SK-N-SH (cell line): ENCODE data around the gene CNPY2. TPM values are rescaled to one million over a fixed set of nuclear protein-coding genes. Genes with fewer than 3 reads are reported as not detected.
"Not testable (repeated sequence)": the region's sequence is repeated elsewhere in the genome, so short reads cannot be mapped to it uniquely, and the experiment has no call there.

Experiments
- CTCF ChIA-PET: fragments of 300-600, 350-600 bp; formaldehyde crosslinking; extraction: SDS; loops from one replicate; lab custom pipeline; 2021; lab: Yijun Ruan, JAX
- POLR2A ChIA-PET: fragments of 350-600 bp; sonication (Branson Sonifier 250); formaldehyde crosslinking; extraction: SDS; loops from one replicate; lab custom pipeline; 2020; ENCODE audit warnings: antibody characterized with exemption, inconsistent platforms; lab: Yijun Ruan, JAX
- DNase-seq: peaks from one replicate; pipeline ENCODE4 v3.0.0; 2012
- H2AFZ ChIP-seq: fragments of 200-600 bp; sonication (generic); 2 replicates; pipeline ENCODE4 v1.8.1; 2016; ENCODE audit warnings: antibody characterized with exemption, mild to moderate bottlenecking, low read depth
- H3F3A ChIP-seq: fragments of 200-600 bp; sonication (generic); replicated peaks from 2 replicates; pipeline ENCODE3; 2016; ENCODE audit warnings: antibody characterized with exemption, mild to moderate bottlenecking; ENCODE audit not compliant: insufficient read depth
- H3K27ac ChIP-seq, 2 experiments: fragments of 200-500 bp in 1 of 2; fragments of 200-600 bp in 1 of 2; sonication (Bioruptor generic) in 1 of 2; sonication (generic), shearing (Covaris generic) in 1 of 2; 2 replicates each; pipeline versions ENCODE4 v1.5.1 to v1.6.1; 2014 to 2016; ENCODE audit warnings: low read depth in 2 of 2, inconsistent platforms in 1 of 2, low read length in 1 of 2, mild to moderate bottlenecking in 1 of 2, mixed read lengths in 1 of 2
- H3K27me3 ChIP-seq: fragments of 200-600 bp; sonication (generic), shearing (Covaris generic); 2 replicates; pipeline ENCODE4 v1.6.1; 2016; ENCODE audit warnings: mixed run types; ENCODE audit not compliant: insufficient read depth
- H3K36me3 ChIP-seq, 2 experiments: fragments of 200-500 bp in 1 of 2; fragments of 200-600 bp in 1 of 2; sonication (Bioruptor generic) in 1 of 2; sonication (generic) in 1 of 2; replicated peaks in 1 of 2; 2 replicates each; pipeline versions ENCODE3 to v1.5.1; 2014 to 2016; ENCODE audit warnings: low read length in 1 of 2, mild to moderate bottlenecking in 1 of 2; ENCODE audit not compliant: insufficient read depth in 2 of 2, control insufficient read depth in 1 of 2
- H3K4me1 ChIP-seq, 2 experiments: fragments of 200-500 bp in 1 of 2; fragments of 200-600 bp in 1 of 2; sonication (Bioruptor generic) in 1 of 2; sonication (generic), shearing (Covaris generic) in 1 of 2; 2 replicates each; pipeline versions ENCODE4 v1.5.1 to v1.6.1; 2014 to 2016; ENCODE audit warnings: low read depth in 1 of 2, low read length in 1 of 2, mixed run types in 1 of 2; ENCODE audit not compliant: insufficient read depth in 2 of 2, control insufficient read depth in 1 of 2
- H3K4me2 ChIP-seq: fragments of 200-600 bp; sonication (generic), shearing (Covaris generic); 2 replicates; pipeline ENCODE4 v1.6.1; 2017; ENCODE audit warnings: mixed run types
- H3K4me3 ChIP-seq, 2 experiments: fragments of 200-500 bp in 1 of 2; fragments of 200-600 bp in 1 of 2; sonication (Bioruptor generic) in 1 of 2; sonication (generic), shearing (Covaris generic) in 1 of 2; 2 replicates each; pipeline versions ENCODE4 v1.5.1 to v1.8.1; 2014 to 2016; ENCODE audit warnings: low read depth in 2 of 2, inconsistent platforms in 1 of 2, low read length in 1 of 2, mild to moderate bottlenecking in 1 of 2, mixed read lengths in 1 of 2, moderate library complexity in 1 of 2
- H3K79me2 ChIP-seq: fragments of 200-600 bp; sonication (generic); 2 replicates; pipeline ENCODE4 v1.8.1; 2017; ENCODE audit warnings: mild to moderate bottlenecking; ENCODE audit not compliant: insufficient read depth
- H3K9ac ChIP-seq: fragments of 200-600 bp; sonication (generic); 2 replicates; pipeline ENCODE4 v1.6.1; 2017; ENCODE audit warnings: mixed run types
- H3K9me2 ChIP-seq: fragments of 200-600 bp; sonication (generic); 2 replicates; pipeline ENCODE4 v1.6.1; 2017; ENCODE audit warnings: mixed run types
- H3K9me3 ChIP-seq: fragments of 200-600 bp; sonication (generic); 2 replicates; pipeline ENCODE4 v1.6.1; 2017; ENCODE audit warnings: mixed run types, mild to moderate bottlenecking, moderate library complexity
- H4K20me1 ChIP-seq: fragments of 200-600 bp; sonication (generic); 2 replicates; pipeline ENCODE4 v1.6.1; 2017; ENCODE audit warnings: mild to moderate bottlenecking, mixed run types; ENCODE audit not compliant: insufficient read depth
- CHD2 ChIP-seq: fragments of 150-350 bp; IDR thresholded peaks from 2 replicates; pipeline ENCODE4 v1.6.1; 2018; ENCODE audit warnings: low read length; ENCODE audit not compliant: partially characterized antibody
- CTCF ChIP-seq: fragments of 200-600 bp; sonication (generic); IDR thresholded peaks from 2 replicates; pipeline ENCODE4 v1.6.1; 2017; ENCODE audit warnings: antibody characterized with exemption, mild to moderate bottlenecking, moderate library complexity
- FOXJ3 ChIP-seq: sonication (generic); formaldehyde crosslinking; IDR thresholded peaks from 2 replicates; pipeline ENCODE4 v1.5.1; 2020; ENCODE audit warnings: mild to moderate bottlenecking, missing genetic modification reagents
- MEF2A ChIP-seq: IDR thresholded peaks from 2 replicates; pipeline ENCODE4 v1.4.0; 2012; ENCODE audit warnings: low read depth, borderline replicate concordance
- RAD21 ChIP-seq: IDR thresholded peaks from 2 replicates; pipeline ENCODE4 v1.6.1; 2012; ENCODE audit warnings: mild to moderate bottlenecking, low read length
- RCOR1 ChIP-seq: fragments of 150-350 bp; IDR thresholded peaks from 2 replicates; pipeline ENCODE4 v1.6.1; 2017; ENCODE audit warnings: antibody characterized with exemption, low read length
- RFX5 ChIP-seq: IDR thresholded peaks from 2 replicates; pipeline ENCODE4 v1.6.1; 2012; ENCODE audit warnings: mild to moderate bottlenecking, improper control_type of control experiment, low read length
- TAF1 ChIP-seq: IDR thresholded peaks from 2 replicates; pipeline ENCODE4 v1.6.1; 2012; ENCODE audit warnings: low read depth, mild to moderate bottlenecking, low read length, moderate library complexity, borderline replicate concordance
- TCF12 ChIP-seq: IDR thresholded peaks from 2 replicates; pipeline ENCODE4 v1.4.0; 2012
- YY1 ChIP-seq: IDR thresholded peaks from 2 replicates; pipeline ENCODE4 v1.4.0; 2012; ENCODE audit warnings: low read depth, mild to moderate bottlenecking
- WGBS: methylation state at CpG from one replicate; pipeline ENCODE4 v1.1.6; 2017; ENCODE audit warnings: low lambda C conversion rate; 5-methylcytosine and 5-hydroxymethylcytosine counted together
- polyA plus RNA-seq, 3 experiments: library from polyadenylated mRNA; depleted of rRNA; stranded (reverse); fragments of >200 nt; gene quantifications; 2 replicates each; pipeline ENCODE4 v1.2.3, GENCODE V29; 2012

Gene CNPY2
- polyA plus RNA-seq, 1 of the 3 experiments (the other 2 are of a cell fraction): 191 TPM

DNA sequence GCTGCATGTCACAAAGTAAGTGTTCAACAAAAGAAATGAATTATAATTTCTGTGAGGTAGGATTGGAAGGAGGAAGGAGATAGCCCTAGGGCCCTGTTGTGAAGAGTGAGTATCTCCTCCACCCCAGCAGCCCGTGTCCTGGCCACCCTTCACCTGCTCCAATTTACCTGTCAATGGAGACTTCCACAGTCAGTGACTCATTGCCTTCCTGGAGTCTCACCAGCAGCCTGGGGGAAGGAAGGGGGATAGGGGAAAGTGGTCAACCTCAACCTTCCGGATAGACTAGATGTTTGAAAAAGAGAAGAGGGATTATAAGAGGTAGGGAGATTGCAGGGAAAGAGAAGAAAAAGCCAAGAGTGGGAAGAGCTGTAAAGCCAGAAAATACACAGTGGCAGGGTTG lies 34.9 kb upstream of the CNPY2 start (continued):
- TF ChIP-seq RCOR1 (no peak), TAF1 (no peak), YY1 (no peak), FOXJ3 (CRISPR knock-in tag) (no peak)

DNA sequence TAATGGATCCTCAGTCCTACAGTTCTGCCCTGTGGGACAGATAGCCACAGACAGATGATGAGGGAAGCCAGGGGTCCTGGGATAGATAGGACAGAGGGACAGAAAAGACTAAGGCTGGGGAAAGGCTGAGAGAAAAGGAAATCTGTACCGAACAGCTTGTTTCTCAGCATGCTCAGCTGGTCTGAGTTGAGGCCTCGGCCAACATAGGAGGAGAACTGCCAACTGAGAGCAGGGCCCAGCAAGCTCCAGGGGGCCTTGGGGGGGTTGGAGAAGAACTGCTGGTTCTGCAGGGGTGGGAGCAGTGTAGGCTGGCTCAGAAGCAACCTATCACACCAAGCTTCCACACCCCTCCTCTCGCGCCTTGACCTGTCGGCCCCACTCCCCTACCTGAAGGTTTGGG lies 33.0 kb upstream of the CNPY2 start:
- no peak overlapping the region for H3K4me3 ChIP-seq
- no peaks in the 10 kb centered on the region for H3K79me2 ChIP-seq
- no peaks in the 10 kb centered on the region for H3K4me1 ChIP-seq
- H2AFZ ChIP-seq: no peak overlapping the region
- no peaks in the 10 kb centered on the region for H3K9me2 ChIP-seq
- POLR2A ChIA-PET: interaction anchor here (1.7 kb wide), 1 partner anchor 15 kb away, joined by 6 read pairs; the partner anchor contains the start of gene PAN2
- no peaks in the 10 kb centered on the region for H3K9me3 ChIP-seq
- CTCF ChIA-PET: interaction anchor here (0.6 to 1.4 kb wide), 3 partner anchors 11 to 119 kb away, joined by 3 read pairs; partner anchors contain the start of gene STAT2
- no peaks in the 10 kb centered on the region for H4K20me1 ChIP-seq
- H3K9ac ChIP-seq: no peak overlapping the region
- DNase-seq: no peak
- no peaks in the 10 kb centered on the region for H3F3A ChIP-seq
- no peak overlapping the region for H3K27ac ChIP-seq
- H3K27me3 ChIP-seq: no peaks in the 10 kb centered on the region
- peaks cover 59 to 60% of the 10 kb centered on the region in 2 experiments for H3K36me3 ChIP-seq
- WGBS: 96% methylated on average over 5 of the region's 5 CpGs
- TF ChIP-seq RAD21 (no peak), CHD2 (no peak), TCF12 (no peak), RFX5 (no peak), TAF1 (no peak)
- no peak overlapping the region for H3K4me2 ChIP-seq

DNA sequence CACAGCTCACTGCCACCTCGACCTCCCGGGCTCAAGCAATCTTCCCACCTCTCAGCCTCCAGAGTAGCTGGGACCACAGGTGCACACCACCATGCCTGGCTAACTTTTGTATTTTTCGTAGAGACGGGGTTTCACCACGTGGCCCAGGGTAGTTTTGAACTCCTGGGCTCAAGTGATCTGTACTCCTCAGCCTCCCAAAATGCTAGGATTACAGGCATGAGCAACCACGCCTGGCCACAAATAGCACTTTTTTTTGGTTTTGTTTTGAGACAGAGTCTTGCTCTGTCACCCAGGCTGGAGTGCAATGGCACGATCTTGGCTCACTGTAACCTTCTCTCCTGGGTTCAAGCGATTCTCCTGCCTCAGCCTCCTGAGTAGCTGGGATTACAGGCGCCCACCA lies 31.5 kb upstream of the CNPY2 start:
- CTCF ChIA-PET, POLR2A ChIA-PET, H2AFZ ChIP-seq, H3K9me3 ChIP-seq, H3K27me3 ChIP-seq, H3K9ac ChIP-seq, H3K4me1 ChIP-seq, H3F3A ChIP-seq, H3K4me2 ChIP-seq, H3K79me2 ChIP-seq, H3K9me2 ChIP-seq, H4K20me1 ChIP-seq, H3K27ac ChIP-seq, H3K4me3 ChIP-seq, DNase-seq: not testable (repeated sequence)
- WGBS: 97% methylated on average over 9 of the region's 9 CpGs
- peaks cover 63 to 68% of the 10 kb centered on the region in 2 experiments for H3K36me3 ChIP-seq

GRCh38 chr12:56346675-56347074 lies 30.9 kb upstream of the CNPY2 start:
- H3K4me2 ChIP-seq: no peak overlapping the region
- H3K9ac ChIP-seq: no peak overlapping the region
- H4K20me1 ChIP-seq: no peaks in the 10 kb centered on the region
- no peaks in the 10 kb centered on the region for H3K4me1 ChIP-seq
- H3K79me2 ChIP-seq: no peaks in the 10 kb centered on the region
- no peak overlapping the region for H3K4me3 ChIP-seq
- no peaks in the 10 kb centered on the region for H3K9me3 ChIP-seq
- CTCF ChIA-PET: interaction anchor here (0.9 kb wide), 1 partner anchor 157 kb away, joined by 3 read pairs; the partner anchor contains the start of gene SMARCC2
- WGBS: 84% methylated on average over 2 of the region's 7 CpGs
- no peaks in the 10 kb centered on the region for H3K9me2 ChIP-seq
- peaks cover 61 to 67% of the 10 kb centered on the region in 2 experiments for H3K36me3 ChIP-seq
- POLR2A ChIA-PET: interaction anchor here (0.6 kb wide), 3 partner anchors 12 to 1172 kb away, joined by 3 to 8 read pairs (median 3); no protein-coding TSS in a partner anchor
- TF ChIP-seq MEF2A (no peak), CTCF (peak; percentile 12; the same call in 1 of the 2 replicates)
- TF ChIP-seq, all 33 proteins: peak for 1
- Histone ChIP-seq H3F3A (peaks cover 4% of the 10 kb centered on the region), H3K27ac (no peak overlapping the region), H3K27me3 (no peaks in the 10 kb centered on the region), H2AFZ (no peak overlapping the region)
- no peak for DNase-seq

DNA sequence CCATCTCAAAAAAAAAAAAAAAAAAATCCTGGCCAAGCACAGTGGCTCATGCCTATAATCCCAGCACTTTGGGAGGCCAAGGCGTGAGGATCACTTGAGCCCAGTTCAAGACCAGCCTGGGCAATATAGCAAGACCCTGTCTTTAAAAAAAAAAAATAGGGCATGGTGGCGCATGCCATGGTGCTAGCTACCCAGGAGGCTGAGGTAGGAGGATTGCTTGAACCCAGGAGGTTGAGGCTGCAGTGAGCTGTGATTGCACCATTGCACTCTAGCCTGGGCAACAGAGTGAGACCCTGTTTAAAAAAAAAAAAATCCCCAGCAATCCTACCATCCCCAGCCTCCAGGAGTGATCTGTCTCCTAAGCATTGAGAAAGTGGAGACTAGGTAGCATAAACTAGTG lies 26.5 kb upstream of the CNPY2 start:
- H3K9me3 ChIP-seq, H3K9ac ChIP-seq, H3K4me2 ChIP-seq, DNase-seq, H3K27ac ChIP-seq, H3K4me1 ChIP-seq, H3K79me2 ChIP-seq, POLR2A ChIA-PET, H3K4me3 ChIP-seq, H4K20me1 ChIP-seq, H2AFZ ChIP-seq, H3K27me3 ChIP-seq, H3K9me2 ChIP-seq: not testable (repeated sequence)
- Histone ChIP-seq H3F3A (peaks cover 10% of the 10 kb centered on the region), H3K36me3 (peaks cover 31 to 40% of the 10 kb centered on the region in 2 experiments)
- CTCF ChIA-PET: interaction anchor here (0.8 kb wide), 1 partner anchor 84 kb away, joined by 3 read pairs; the partner anchor contains the start of gene ANKRD52
- 94% methylated on average over 2 of the region's 2 CpGs for WGBS
